GM19099 (cell line): ENCODE results near the gene SLC37A1.

Experiments
- POLR2A ChIP-seq: IDR thresholded peaks from 3 replicates; pipeline ENCODE4 v1.6.1; 2011; ENCODE audit warnings: low read depth; ENCODE audit not compliant: insufficient read length; ENCODE audit errors: extremely low read depth

Gene SLC37A1

DNA sequence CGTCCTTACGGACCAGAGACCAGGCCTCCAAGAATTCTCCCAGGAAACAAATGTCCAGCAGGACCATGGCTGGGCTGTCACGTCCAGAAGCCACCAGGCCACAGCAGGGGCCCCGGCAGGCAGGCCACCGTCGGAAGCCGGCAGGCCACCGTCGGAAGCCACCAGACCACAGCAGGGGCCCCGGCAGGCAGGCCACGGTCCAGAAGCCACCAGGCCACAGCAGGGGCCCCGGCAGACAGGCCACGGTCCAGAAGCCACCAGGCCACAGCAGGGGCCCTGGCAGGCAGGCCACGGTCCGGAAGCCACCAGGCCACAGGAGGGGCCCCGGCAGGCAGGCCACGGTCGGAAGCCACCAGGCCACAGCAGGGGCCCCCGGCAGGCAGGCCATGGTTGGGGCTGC, 72.8 kb downstream of the SLC37A1 start:
- TF ChIP-seq POLR2A = no peak

DNA sequence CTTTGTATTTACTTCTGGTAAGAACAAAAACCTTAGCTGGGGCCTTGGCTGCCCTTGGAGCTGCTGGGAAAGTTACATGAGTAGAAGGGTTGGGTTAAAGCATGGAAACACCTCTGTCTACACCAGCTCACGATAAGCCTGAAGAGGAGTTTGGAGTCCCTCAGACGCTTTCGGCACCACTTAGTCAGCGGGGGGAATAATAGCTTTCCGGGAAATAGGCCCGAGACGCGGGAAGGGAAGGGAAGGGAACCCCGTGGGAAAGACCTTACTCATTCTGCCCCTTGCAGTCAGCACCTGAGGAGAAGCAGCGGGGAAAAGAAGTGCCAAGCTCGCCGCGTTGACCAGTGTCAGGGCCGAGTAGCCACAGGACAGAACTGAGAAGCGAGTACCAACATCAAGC, 73.4 kb downstream of the SLC37A1 start:
- no peak for TF ChIP-seq POLR2A

GRCh38 chr21:42590431-42591131, 76.9 kb downstream of the SLC37A1 start:
- TF ChIP-seq POLR2A = no peak

- no peak for TF ChIP-seq POLR2A
Measured at GRCh38 chr21:42591170-42591869, 77.7 kb downstream of the SLC37A1 start.

DNA sequence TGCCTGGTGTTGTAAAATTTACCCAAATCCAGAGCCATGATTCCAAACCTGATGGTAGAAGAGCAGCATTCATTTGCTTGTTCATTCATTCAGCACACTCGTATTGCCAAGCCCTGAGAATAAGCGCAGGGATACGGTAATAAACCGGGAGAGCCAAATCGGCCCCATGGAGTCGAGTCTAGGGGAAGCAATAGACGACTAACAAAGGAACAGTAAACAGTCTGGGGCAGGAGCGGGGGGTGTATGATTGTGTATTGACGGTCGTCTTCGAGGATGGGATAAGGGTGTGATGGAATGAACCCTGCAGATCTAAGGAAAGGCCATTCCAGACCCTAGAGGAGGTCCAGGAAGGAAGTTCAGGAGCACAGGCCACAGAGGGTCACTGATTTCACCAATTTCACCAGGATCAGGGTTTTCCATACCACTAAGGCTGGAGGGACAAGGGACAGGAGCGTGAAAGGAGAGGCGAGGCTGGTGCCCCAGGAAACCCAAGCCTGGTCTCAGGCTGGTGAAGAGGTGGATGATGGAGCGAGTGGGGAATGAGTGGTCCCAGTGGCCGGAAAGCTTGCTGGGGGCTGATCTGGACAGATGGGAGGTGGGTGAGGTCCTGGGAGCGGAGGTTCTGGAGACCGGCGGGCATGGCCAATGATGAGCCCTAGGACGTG, 78.6 kb downstream of the SLC37A1 start:
- no peak for TF ChIP-seq POLR2A

- no peak for TF ChIP-seq POLR2A
Measured at GRCh38 chr21:42593007-42593814, 79.6 kb downstream of the SLC37A1 start.

DNA sequence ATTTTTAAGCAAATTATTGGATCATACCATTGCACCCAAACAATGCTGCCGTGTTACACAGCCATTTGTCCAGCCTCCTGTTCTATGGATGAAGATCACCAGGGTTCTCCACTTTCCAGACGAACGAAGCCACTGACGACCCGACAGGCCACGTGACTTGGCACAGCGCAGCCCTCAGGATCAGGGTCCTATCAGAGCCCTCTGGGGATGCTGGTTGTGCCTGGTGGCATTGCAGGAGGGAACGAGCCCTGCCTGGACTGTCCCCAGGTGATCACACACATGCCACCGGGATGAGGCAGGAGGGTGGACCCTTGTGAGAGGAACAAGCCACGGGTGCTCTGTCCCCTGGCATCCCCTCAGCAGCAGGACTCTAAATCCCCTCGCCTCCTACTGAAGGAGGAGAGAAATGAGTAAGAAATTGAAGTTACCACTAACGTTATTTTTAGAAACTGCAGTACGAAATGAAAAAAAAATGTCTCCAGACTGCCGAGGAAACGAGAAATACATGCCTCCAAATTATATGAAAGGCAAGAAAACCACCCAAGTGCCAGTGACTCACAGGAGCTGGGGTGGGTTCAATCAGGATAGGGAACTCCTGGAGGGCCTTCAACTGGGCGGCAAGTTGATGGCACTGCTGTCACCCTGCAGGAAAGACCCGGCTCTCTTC, 81.1 kb downstream of the SLC37A1 start:
- no peak for TF ChIP-seq POLR2A

DNA sequence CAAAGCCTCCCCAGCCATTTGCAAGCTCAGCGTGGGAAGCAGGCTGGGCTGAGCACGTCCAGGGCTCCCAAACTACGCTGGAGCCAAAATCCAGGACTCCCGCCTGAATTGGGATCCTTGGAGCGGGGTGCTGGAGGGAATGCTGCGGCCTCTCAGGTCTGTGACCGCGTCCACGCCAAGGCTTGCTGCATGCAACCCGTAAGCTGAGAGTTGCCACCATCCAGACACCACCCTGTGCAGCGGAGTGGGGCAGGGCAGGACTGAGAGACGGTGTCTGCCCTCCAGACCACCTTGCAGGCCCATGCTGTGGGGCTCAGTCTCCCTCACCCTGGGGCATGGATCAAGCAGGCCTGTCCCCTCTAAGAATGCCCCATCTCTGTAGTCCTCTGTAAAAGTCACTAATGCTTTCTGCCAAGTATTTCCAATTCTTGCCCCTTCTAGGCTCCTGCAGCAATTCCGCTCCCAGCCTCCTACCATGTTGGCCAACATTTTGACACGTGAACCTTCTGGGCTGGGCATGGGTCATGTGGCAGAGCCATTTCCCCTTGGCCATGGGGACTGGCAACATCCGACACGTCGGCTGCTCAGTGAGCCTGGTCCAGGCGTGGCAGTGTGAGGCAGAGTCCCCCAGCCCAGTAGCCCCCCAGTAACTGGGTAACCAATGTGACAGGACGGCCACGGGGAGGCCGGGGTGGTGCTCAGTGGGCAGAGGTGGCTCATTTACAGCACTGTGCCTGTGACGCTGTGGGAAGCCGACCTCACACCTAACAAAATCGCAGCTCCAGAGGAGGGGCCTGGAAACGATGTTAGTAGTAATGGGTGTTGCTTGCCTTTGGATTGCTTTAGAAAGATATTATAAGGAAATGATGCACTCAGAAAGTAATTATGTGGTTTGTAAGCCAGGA, 81.9 kb downstream of the SLC37A1 start:
- no peak for TF ChIP-seq POLR2A

GRCh38 chr21:42596657-42597056, 83.0 kb downstream of the SLC37A1 start:
- no peak for TF ChIP-seq POLR2A

DNA sequence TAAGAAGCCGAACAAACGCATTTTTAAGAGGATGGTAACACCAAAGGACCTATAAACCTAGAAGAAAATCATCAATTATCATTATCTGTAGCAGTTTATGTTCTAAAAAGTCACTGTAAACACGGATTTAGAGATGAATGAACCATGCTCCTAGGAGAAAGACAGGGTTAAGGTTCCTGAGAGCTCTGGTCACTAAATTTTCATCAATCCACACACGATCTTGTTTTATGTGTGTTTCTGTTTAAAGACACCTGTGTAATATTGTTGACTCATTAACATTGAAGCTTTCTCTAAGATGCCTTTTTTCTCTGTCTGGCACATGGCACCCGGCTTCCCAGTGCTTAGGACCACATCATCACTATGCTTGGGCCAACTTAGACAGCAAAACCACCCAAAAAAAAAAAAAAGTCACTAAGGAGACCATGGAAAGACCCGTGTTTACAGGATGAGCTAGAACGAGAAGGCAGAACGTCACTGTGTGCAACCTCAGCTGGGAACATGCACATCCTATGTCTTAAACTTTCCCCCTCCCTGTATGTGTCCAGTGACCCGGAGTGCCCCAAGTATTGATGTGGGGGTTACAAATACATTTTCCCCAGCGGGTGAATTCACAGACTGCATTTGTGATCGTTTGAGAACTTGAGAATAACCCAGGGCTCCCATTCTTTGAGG, 84.0 kb downstream of the SLC37A1 start:
- no peak for TF ChIP-seq POLR2A

DNA sequence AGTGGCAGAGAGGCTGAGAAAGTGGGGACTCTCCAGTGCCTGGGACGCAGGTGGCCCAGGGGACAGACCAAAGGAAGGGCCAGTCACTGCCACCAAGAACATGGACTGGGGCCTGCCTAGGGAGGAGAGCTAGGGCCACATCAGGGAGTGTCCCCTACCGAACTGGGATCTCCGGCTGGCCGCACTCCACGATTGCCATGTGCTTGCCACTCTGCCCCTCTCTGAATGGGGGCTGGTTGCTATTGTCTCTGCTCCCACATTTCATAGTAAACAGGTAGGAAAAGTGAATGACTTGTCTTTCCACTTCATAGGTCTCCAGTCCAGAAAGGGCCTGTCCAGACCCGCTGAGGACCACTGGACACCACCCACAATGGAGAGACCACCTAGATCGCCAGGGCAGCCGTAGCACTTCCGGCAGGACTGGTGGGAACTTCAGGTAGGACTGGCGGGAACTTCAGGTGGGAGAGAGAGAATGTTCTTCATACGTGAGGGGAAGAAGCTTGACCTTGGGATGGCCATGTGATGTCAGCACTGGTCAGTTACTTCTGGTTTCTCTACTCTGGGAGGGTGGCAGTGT, 84.6 kb downstream of the SLC37A1 start:
- TF ChIP-seq POLR2A = no peak

- TF ChIP-seq POLR2A = no peak
Measured at GRCh38 chr21:42599486-42599885, 85.8 kb downstream of the SLC37A1 start.

- TF ChIP-seq POLR2A = no peak
Measured at GRCh38 chr21:42599962-42600361, 86.3 kb downstream of the SLC37A1 start.
